Left forelimb (tissue), 1 donor: Measurements from ENCODE around the gene PTPRK.

ENCODE experiments used
- DNase-seq: peaks from one replicate; pipeline ENCODE4 v3.0.0-alpha.2; 2018; ENCODE audit warnings: low spot score

Gene PTPRK

DNA sequence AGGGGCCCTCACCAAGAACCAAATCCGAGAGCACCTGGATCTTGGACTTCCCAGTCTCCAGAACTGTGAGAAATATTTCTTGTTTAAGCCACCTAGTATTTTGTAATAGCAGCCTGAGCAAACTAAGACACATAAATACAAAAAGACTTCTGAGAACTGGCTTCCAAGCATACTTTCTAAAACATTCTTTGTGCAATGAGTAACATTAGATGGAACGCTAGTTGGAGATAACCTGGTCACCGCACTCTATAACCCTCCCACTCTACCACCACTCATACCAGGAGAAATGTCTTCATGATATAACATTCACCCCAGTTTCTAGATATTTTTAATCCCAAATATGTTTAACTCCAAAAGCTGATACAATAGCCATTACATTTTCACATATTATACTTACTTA is 450.0 kb downstream of the PTPRK start:
- no peak for DNase-seq

- no peak for DNase-seq
Observed at GRCh38 chr6:128069188-128069587, 451.2 kb downstream of the PTPRK start.

- DNase-seq = no peak
Observed at GRCh38 chr6:128068119-128068479, 452.3 kb downstream of the PTPRK start.

GRCh38 chr6:128067446-128068118 is 452.8 kb downstream of the PTPRK start:
- no peak for DNase-seq

DNA sequence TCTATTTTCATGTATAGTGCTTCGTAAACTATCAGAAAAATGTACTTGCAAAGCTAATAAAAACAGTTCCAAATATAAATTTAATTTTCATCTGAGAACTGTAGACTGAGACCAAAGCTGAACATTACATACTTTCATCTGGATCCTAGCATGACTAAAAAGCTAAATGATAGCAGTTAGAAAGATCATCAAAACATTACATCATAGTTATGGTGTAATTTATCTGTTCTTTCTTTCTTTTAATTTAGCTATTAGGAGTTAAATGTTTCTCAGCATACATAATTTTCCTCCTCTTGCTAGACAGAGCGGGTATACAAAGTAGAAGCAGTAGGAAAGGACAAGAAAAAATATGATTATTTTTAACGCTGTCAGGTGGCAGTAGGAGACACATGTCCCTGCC is 455.3 kb downstream of the PTPRK start:
- DNase-seq = no peak

DNA sequence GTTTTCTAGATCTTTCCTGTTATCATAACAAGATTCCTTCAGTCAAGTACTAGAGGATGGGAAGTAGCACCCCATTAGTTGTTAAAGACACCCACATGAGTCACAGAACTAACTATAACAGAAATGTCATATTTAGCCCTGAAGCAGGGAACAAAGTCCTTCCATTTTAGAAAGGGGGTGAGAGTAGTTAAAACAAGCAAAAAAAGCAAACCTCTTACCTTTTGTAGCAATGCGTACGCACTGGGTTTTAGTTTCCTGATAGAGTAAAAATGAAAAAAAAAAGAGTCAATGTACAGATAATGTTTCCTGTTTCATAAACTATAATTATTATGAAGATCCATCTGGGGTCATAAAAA is 455.9 kb downstream of the PTPRK start:
- DNase-seq = no peak

DNA sequence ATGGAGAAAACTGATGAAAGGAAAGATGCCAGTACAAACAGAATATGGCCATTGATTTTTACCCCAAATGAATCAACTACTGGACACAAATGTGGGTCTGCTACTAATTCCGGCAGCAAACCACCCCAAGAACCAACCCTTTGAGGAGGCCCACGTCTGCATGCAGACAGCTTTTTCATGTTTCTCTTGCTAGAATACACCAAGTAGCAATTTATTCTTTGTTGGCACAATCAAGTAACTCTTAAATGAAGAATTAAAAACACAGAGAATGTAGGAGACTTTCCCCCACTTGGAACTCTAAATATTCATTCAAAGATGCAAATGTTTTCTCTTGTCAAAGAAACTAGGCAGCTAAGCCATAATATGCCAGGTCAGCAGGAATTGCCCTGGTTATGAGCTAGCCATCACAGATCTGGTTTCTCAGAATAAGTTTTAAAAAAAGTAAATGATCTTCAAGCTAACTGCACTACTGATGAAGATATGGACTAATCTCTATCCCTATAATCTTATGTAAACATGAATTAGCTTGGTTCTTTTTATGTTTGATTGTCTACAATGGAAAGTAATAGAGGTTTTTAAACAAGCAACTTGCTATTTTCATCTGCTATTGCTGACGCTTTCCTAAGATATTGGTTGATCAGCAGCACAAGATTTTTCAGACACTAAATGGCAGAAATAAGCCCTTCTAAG is 456.4 kb downstream of the PTPRK start:
- DNase-seq = no peak

DNA sequence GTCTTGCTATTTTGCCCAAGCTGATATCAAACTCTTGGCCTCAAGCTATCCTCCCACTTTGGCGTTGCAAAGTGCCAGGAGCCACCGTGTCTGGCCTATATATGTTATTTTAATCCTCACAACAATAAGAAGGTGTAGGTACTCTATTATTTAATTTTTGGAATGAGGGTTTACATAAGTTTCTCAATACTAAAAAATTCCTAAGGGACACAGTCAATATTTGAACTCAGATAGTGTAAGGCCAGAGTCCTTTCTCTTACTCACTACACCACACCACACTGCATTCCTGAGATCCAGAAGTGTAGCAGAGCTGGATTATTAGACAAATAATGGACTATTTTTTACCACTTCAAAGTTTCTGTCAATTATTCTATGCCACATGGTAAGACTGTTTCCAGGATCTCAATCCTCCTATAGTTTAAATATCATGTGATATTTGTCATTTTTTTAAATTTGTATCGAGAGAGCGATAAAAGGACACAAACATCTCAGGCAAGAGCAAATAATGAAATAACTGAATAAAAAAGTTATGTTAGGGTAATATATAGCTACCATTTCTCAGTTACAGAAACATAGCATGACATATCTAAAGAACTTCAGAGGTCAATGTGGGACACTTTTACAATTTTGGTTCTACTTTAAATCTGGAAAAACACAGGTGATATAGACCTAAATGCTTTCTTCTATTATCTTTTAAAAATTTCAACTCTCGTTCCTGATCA is 457.4 kb downstream of the PTPRK start:
- DNase-seq = no peak

DNA sequence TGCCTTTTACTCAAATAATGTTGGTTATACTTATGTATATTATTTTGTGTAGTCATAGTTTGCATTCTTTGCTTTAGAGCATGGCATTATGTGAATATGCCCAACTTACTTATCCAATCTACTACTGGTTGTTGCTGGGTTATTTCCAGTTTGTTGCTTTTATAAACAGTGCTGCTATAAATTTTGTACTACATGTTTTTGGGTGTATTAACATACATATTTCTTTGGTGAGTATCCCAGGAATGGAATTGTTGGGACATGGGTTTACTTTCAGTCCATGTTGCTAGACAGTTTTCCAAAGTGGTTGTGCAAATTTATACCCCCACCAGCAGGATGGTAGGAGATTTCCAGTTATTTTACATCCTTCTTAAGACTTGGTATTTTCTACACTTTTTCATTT is 462.5 kb downstream of the PTPRK start:
- no peak for DNase-seq

DNA sequence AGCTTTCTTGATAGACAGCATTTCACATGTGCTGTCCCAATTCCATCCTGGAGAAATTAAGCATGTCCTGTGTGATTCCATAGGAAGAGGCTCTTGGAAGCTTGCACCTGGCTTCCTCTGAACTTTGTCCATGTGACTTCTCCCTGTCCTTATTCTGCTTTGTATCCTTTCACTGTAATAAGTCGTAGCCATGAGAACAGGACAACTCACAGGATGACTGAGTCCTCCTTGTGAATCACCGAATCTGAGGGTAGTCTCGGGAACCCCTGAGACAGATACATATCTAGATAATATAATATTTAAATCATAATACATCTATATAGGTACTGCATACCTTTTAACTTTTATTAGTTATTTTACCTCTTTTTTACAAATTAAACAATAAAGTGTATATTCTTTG is 462.9 kb downstream of the PTPRK start:
- no peak for DNase-seq

- DNase-seq = no peak
Observed at GRCh38 chr6:128053109-128053508, 467.3 kb downstream of the PTPRK start.

- DNase-seq = no peak
Observed at GRCh38 chr6:128047989-128048388, 472.4 kb downstream of the PTPRK start.

DNA sequence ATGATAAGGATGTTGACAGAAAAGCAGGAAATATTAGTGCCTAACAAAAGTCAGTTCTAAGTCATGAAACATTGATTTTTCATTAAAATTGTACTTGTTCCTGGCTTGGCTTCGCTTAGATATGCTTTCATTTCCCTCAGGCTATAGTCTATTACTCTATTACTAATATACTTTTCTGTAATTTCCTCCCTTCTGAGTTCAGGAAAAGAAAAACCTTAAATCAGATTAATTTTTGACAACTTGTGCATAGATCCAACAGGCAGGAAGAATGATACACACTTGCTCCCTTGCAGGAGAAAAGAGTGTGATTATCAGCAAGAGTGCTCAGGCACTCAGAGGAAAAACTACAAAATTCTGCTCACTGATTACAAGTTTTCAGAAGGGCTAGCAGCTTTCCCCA is 474.4 kb downstream of the PTPRK start:
- no peak for DNase-seq

DNA sequence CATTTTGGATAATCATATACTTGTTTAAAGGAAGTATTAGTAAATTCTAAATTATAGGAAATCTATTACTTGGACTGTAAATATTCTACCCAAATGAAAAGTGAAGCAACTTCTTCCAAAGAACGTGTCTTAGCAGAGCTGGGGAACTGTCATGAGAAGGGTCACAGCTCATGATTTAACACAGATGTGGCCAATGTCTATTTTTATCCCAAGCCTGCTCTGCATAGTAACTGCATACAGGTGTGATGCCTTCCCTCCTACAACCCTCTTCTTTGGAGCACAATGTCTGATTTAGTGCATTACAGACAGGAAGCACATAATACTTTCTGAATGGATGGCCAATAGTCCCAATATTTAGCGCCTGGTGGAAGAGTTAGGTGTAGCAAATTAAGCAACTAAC is 480.9 kb downstream of the PTPRK start:
- DNase-seq = no peak

DNA sequence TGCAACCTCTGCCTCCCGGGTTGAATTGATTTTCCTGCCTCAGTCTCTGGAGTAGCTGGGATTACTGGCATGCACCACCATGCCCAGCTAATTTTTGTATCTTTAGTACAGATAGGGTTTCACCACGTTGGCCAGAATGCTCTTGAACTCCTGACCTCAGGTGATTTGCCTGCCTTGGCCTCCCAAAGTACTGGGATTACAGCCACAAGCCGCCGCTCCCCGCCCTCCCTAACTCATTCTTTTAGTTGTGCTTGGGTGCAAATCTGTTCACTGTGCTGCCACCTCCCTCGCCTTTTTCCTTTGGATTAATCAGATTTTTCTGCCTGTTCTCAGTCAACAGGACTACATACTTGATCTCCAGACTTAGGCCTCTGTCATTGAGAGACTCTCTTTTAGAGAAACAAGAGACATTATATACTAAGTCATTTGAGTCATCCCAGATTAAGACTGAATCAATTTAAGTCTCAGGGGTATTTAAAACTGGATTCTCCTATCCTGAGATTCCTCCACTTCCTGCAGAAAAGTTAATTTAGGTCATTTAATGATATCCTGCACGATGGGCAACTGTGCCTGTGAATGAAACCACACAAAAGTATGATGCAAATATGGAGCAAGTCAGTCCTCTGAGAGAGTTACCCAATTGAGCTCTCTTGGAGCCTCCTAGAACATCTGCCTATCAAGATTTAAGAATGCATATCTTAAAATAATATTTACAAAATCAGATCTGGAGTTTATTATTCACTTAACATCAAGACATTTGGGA is 483.4 kb downstream of the PTPRK start:
- no peak for DNase-seq

DNA sequence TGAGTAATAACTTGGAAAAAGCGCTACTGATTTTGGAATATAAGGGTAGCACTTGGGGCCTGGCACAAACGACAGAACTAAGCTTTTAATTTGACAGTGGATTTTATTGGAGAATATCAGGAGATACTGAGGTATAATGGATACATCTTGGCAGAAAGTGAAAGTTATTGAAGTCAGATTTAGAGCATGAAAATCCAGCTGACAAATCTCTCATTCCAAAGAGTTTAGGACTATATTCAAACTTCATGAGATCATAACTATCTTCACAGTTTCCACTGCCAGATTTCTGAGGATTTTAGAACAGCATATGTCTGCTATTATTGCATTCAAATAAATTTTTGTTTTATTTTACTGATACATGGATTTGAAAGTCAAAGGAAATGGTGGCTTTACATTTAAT is 487.2 kb downstream of the PTPRK start:
- no peak for DNase-seq

- DNase-seq = no peak
Observed at GRCh38 chr6:128032042-128032441, 488.4 kb downstream of the PTPRK start.

DNA sequence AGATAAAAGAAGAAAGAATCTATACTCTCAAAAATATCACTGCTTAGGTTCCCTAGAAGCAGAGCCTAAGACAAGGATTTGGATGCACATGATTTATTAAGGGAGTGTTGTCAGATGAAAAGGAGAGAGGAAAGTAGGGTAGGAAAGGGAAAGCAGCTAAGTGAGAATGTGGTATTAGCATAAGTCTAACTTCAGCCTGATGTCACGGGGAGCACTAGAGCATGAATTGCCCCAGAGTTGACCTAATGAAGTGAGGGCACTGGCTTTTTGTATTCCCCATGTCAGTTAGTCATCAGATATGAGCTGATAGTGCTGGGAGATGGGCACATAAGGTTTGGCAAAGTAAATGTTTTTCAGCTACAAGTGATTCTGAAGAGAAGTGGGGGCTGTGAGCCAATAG is 490.6 kb downstream of the PTPRK start:
- DNase-seq = no peak

DNA sequence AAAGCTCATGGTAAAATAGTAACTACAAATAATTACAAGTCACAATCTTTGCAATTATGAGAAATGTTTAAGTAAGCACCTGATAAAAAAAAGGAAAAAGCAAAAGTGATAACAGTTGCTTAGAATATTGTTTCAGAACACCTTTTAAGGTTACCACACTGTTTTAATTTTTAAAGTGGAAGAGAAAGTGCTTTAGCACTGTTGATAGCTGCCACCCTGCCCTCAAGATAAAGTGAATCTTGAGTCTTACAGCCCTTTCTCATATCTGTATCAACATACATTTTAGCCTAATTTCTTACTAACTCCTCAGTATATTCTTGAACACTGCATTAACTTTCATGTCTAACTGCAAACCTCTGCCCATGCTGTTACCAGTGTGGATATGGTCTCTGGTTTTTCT is 492.2 kb downstream of the PTPRK start:
- DNase-seq = no peak

DNA sequence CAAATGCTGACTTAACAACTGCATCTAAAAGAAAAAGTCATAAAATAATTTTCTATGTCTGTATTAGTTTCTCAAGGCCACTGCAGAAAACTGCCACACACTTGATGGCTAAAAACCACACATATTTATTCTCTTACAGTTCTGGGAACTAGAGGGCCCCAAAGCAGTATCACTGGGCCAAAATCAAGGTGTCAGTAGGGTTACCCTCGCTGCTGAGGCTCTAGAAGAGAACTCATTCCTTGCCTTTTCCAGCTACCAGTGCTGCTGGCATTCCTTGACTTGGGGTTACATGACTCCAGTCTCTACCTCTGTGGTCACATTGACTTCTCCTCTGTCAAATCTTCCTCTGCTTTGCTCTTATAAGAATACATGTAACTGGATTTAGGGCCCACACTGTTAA is 494.9 kb downstream of the PTPRK start:
- no peak for DNase-seq

- no peak for DNase-seq
Observed at GRCh38 chr6:128024969-128025368, 495.4 kb downstream of the PTPRK start.

- DNase-seq = no peak
Observed at GRCh38 chr6:128024046-128024445, 496.4 kb downstream of the PTPRK start.

DNA sequence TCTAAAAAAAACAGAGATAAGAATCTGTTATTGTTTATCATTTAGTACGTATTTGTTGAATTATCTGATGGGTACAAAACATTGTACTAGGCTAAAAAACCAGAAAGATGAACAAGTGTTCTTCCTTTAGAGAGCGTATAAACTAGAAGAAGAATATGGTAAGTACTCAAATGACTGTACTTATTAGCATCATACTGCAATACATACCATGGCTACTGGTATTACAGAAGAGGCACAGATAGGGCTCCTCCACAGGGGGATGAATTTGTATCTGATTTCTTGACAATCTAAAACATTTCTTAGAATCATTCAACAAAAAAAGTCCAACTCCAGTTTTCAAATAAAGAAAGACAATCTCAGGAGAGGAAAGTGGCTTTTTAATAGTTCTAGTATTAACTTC is 501.6 kb downstream of the PTPRK start:
- no peak for DNase-seq
